Sigmoid colon (tissue), 7 donors: Measurements from ENCODE around the gene KRT20. TPM values are rescaled to one million over a fixed set of nuclear protein-coding genes. Genes with fewer than 3 reads are reported as not detected.

ENCODE experiments used
- DNase-seq: peaks from one replicate; pipeline ENCODE4 v3.0.0-alpha.2; 2019
- H3K27ac ChIP-seq, 4 donors: fragments of 200-600 bp; sonication (generic); one replicate each; pipeline ENCODE4 v1.5.1; 2016 to 2019; ENCODE audit warnings: mild to moderate bottlenecking in 1 of 4
- H3K27me3 ChIP-seq, 3 donors: fragments of 200-600 bp; sonication (generic); one replicate each; pipeline ENCODE4 v1.5.1; 2019; ENCODE audit warnings: mild to moderate bottlenecking in 1 of 3
- H3K36me3 ChIP-seq, 4 donors: fragments of 200-600 bp; sonication (generic); one replicate each; pipeline ENCODE4 v1.5.1; 2016 to 2019
- H3K4me1 ChIP-seq, 4 donors: fragments of 200-600 bp; sonication (generic); one replicate each; pipeline ENCODE4 v1.5.1; 2017 to 2019
- H3K4me3 ChIP-seq, 4 donors: fragments of 200-600 bp; sonication (generic); one replicate each; pipeline ENCODE4 v1.5.1; 2017 to 2019; ENCODE audit warnings: mild to moderate bottlenecking in 2 of 4, moderate library complexity in 1 of 4
- H3K9me3 ChIP-seq, 4 donors: fragments of 200-600 bp in 3 of 4; sonication (generic) in 3 of 4; one replicate each; pipeline versions ENCODE4 v1.5.1 to v1.6.1; 2013 to 2019
- CTCF ChIP-seq, 4 experiments: fragments of 450-650 bp in 3 of 4; fragments of 200-600 bp in 1 of 4; IDR thresholded peaks; one replicate each; pipeline ENCODE4 v1.5.1; 2016 to 2019; ENCODE audit warnings: antibody characterized with exemption in 4 of 4, mild to moderate bottlenecking in 3 of 4, moderate library complexity in 2 of 4
- EP300 ChIP-seq, 4 donors: sonication (generic); formaldehyde crosslinking; IDR thresholded peaks; one replicate each; pipeline ENCODE4 v1.6.1; 2017; ENCODE audit warnings: antibody characterized with exemption in 4 of 4
- POLR2A ChIP-seq, 2 donors: fragments of 450-650 bp; IDR thresholded peaks; one replicate each; pipeline ENCODE4 v1.6.1; 2016; ENCODE audit warnings: antibody characterized with exemption in 2 of 2, mild to moderate bottlenecking in 2 of 2, moderate library complexity in 2 of 2
- POLR2AphosphoS5 ChIP-seq, 4 donors: sonication (generic); formaldehyde crosslinking; IDR thresholded peaks; one replicate each; pipeline ENCODE4 v1.6.1; 2017; ENCODE audit warnings: antibody characterized with exemption in 4 of 4
- WGBS, 2 donors: extraction: QIAGEN DNeasy Blood & Tissue Kit; methylation state at CpG; one replicate each; pipeline ENCODE4 v1.1.7; 2013; 5-methylcytosine and 5-hydroxymethylcytosine counted together
- intact Hi-C: fragments of 100-400 bp; cut with DNase I; formaldehyde crosslinking; loops from one replicate; pipeline ENCODE4 v1.15.1; 2023
- polyA plus RNA-seq, 3 donors: library from polyadenylated mRNA; stranded (reverse); fragments of 200-250 nt; gene quantifications; one replicate each; pipeline ENCODE4 v1.2.3, GENCODE V29; 2013
- total RNA-seq, 4 donors: library from RNA; depleted of rRNA; stranded (reverse); fragments of >200 nt; gene quantifications; one replicate each; pipeline ENCODE4 v1.1.0, GENCODE V29; 2016
- donor health status: healthy with polysubstance abuse.
- donor health status: Bipolar disorder and iron deficiency.
- donor health status: healthy.

The KRT20 gene
- total and polyA plus RNA-seq, 7 donors: 1.4 to 2,181 (median 1,034) TPM; not detected in 2

- H3K4me1 ChIP-seq: no peaks in the 10 kb centered on the region
- DNase-seq: no peak
- WGBS, 2 donors: 20 to 81% methylated on average over 1 of the region's 1 CpG
- H3K27me3 ChIP-seq: peaks cover 0 to 13% (median 0%) of the 10 kb centered on the region in 3 donors
- H3K4me3 ChIP-seq: no peak overlapping the region
- H3K36me3 ChIP-seq: no peaks in the 10 kb centered on the region
- intact Hi-C loops: no loop called here
- no peaks in the 10 kb centered on the region for H3K9me3 ChIP-seq
- TF ChIP-seq POLR2AphosphoS5 (IDR thresholded peaks at IDR 0.05) (no peak), POLR2A (IDR thresholded peaks at IDR 0.05) (no peak), EP300 (IDR thresholded peaks at IDR 0.05) (no peak), CTCF (IDR thresholded peaks at IDR 0.05) (no peak)
- H3K27ac ChIP-seq: no peak overlapping the region
Observed at GRCh38 chr17:40901981-40902474, 17.0 kb upstream of the KRT20 start.

GRCh38 chr17:40900809-40901356 is 15.8 kb upstream of the KRT20 start:
- Histone ChIP-seq H3K9me3 (no peaks in the 10 kb centered on the region), H3K4me1 (no peaks in the 10 kb centered on the region), H3K36me3 (no peaks in the 10 kb centered on the region), H3K4me3 (no peak overlapping the region), H3K27me3 (peaks cover 0 to 10% (median 0%) of the 10 kb centered on the region in 3 donors), H3K27ac (no peak overlapping the region)
- intact Hi-C loops: no loop called here
- TF ChIP-seq CTCF (IDR thresholded peaks at IDR 0.05): no peak
- TF ChIP-seq POLR2AphosphoS5 (IDR thresholded peaks at IDR 0.05): no peak
- TF ChIP-seq POLR2A (IDR thresholded peaks at IDR 0.05): no peak
- no peak for TF ChIP-seq EP300 (IDR thresholded peaks at IDR 0.05)
- 52 to 73% methylated on average over 5 of the region's 5 CpGs for WGBS, 2 donors
- DNase-seq: no peak

- H3K27me3 ChIP-seq: peaks cover 0 to 5% (median 3%) of the 10 kb centered on the region in 3 donors
- no peak overlapping the region for H3K4me3 ChIP-seq
- no peak for DNase-seq
- no peak for TF ChIP-seq POLR2A (IDR thresholded peaks at IDR 0.05)
- WGBS, 2 donors: 62 to 83% methylated on average over 4 of the region's 4 CpGs
- no peaks in the 10 kb centered on the region for H3K9me3 ChIP-seq
- intact Hi-C loops: no loop called here
- H3K27ac ChIP-seq: no peak overlapping the region
- H3K36me3 ChIP-seq: no peaks in the 10 kb centered on the region
- H3K4me1 ChIP-seq: no peaks in the 10 kb centered on the region
Observed at GRCh38 chr17:40896916-40897455, 11.9 kb upstream of the KRT20 start.

GRCh38 chr17:40895106-40895730 is 10.2 kb upstream of the KRT20 start:
- Histone ChIP-seq H3K4me1 (no peaks in the 10 kb centered on the region), H3K27ac (no peak overlapping the region), H3K4me3 (no peak overlapping the region), H3K36me3 (no peaks in the 10 kb centered on the region), H3K27me3 (peaks cover 0 to 6% (median 5%) of the 10 kb centered on the region in 3 donors), H3K9me3 (no peaks in the 10 kb centered on the region)
- TF ChIP-seq CTCF (IDR thresholded peaks at IDR 0.05) (no peak), POLR2A (IDR thresholded peaks at IDR 0.05) (no peak), POLR2AphosphoS5 (IDR thresholded peaks at IDR 0.05) (no peak), EP300 (IDR thresholded peaks at IDR 0.05) (no peak)
- DNase-seq: no peak
- 63 to 74% methylated on average over 9 of the region's 9 CpGs for WGBS, 2 donors
- intact Hi-C loops: no loop called here

GRCh38 chr17:40888196-40888720 is 3.2 kb upstream of the KRT20 start:
- H3K4me3 ChIP-seq: no peak overlapping the region
- H3K4me1 ChIP-seq: no peaks in the 10 kb centered on the region
- peaks cover 0 to 21% (median 6%) of the 10 kb centered on the region in 3 donors for H3K27me3 ChIP-seq
- no peak for DNase-seq
- TF ChIP-seq POLR2A (IDR thresholded peaks at IDR 0.05) (no peak), CTCF (IDR thresholded peaks at IDR 0.05) (no peak)
- H3K9me3 ChIP-seq: no peaks in the 10 kb centered on the region
- 81 to 87% methylated on average over 2 of the region's 2 CpGs for WGBS, 2 donors
- intact Hi-C loops: no loop called here
- H3K27ac ChIP-seq: no peak overlapping the region
- no peaks in the 10 kb centered on the region for H3K36me3 ChIP-seq
